ENCODE data around the gene SLC17A4.

Gene SLC17A4

GRCh38 chr6:25753079-25753478, 1.5 kb upstream of the SLC17A4 start:
- no peak for DNase-seq

GRCh38 chr6:25755483-25755882, 941 bp downstream of the SLC17A4 start:
- DNase-seq = no peak

- DNase-seq = no peak
These were observed 2.1 kb downstream of the SLC17A4 start for GRCh38 chr6:25756382-25757363.

GRCh38 chr6:25757936-25758642, 3.5 kb downstream of the SLC17A4 start:
- DNase-seq = no peak

- DNase-seq = no peak
These were observed 10.1 kb downstream of the SLC17A4 start for GRCh38 chr6:25764611-25765010.

- no peak for DNase-seq
These were observed 14.0 kb downstream of the SLC17A4 start for GRCh38 chr6:25768566-25768965.

- DNase-seq = no peak
These were observed 15.4 kb downstream of the SLC17A4 start for GRCh38 chr6:25769983-25770382.

- DNase-seq = no peak
These were observed 19.7 kb downstream of the SLC17A4 start for GRCh38 chr6:25774120-25774715.

GRCh38 chr6:25777031-25777430, 22.5 kb downstream of the SLC17A4 start:
- DNase-seq = no peak

GRCh38 chr6:25777856-25778649, 23.5 kb downstream of the SLC17A4 start:
- DNase-seq = no peak

GRCh38 chr6:25781134-25781533, 26.6 kb downstream of the SLC17A4 start:
- DNase-seq = no peak

GRCh38 chr6:25787428-25787827, 32.9 kb downstream of the SLC17A4 start:
- no peak for DNase-seq

GRCh38 chr6:25788305-25788922, 33.9 kb downstream of the SLC17A4 start:
- DNase-seq = peak; percentile 22

GRCh38 chr6:25789475-25789874, 34.9 kb downstream of the SLC17A4 start:
- no peak for DNase-seq

GRCh38 chr6:25792016-25792415, 37.5 kb downstream of the SLC17A4 start:
- DNase-seq = no peak

- DNase-seq = no peak
These were observed 39.4 kb downstream of the SLC17A4 start for GRCh38 chr6:25793970-25794369.

- no peak for DNase-seq
These were observed 40.2 kb downstream of the SLC17A4 start for GRCh38 chr6:25794784-25795183.

GRCh38 chr6:25801436-25801835, 46.9 kb downstream of the SLC17A4 start:
- no peak for DNase-seq

GRCh38 chr6:25804804-25805203, 50.3 kb downstream of the SLC17A4 start:
- no peak for DNase-seq

GRCh38 chr6:25815194-25815593, 60.7 kb downstream of the SLC17A4 start:
- DNase-seq = no peak

GRCh38 chr6:25816252-25816651, 61.7 kb downstream of the SLC17A4 start:
- no peak for DNase-seq

- DNase-seq = no peak
These were observed 66.8 kb downstream of the SLC17A4 start for GRCh38 chr6:25821341-25821740.
